HG02981 (cell line): Measurements from ENCODE around the gene TRAF3.

Source experiments
- ATAC-seq: cut with Tn5 transposase; IDR thresholded peaks from one replicate; pipeline ENCODE4 v1.9.1; 2021; ENCODE audit warnings: mild to moderate bottlenecking, moderate library complexity; ENCODE audit not compliant: unreplicated experiment

Gene TRAF3

GRCh38 chr14:102949062-102949800, 172.0 kb downstream of the TRAF3 start:
- peak; percentile 57 for ATAC-seq

GRCh38 chr14:102949801-102950451, 172.7 kb downstream of the TRAF3 start:
- no peak for ATAC-seq

DNA sequence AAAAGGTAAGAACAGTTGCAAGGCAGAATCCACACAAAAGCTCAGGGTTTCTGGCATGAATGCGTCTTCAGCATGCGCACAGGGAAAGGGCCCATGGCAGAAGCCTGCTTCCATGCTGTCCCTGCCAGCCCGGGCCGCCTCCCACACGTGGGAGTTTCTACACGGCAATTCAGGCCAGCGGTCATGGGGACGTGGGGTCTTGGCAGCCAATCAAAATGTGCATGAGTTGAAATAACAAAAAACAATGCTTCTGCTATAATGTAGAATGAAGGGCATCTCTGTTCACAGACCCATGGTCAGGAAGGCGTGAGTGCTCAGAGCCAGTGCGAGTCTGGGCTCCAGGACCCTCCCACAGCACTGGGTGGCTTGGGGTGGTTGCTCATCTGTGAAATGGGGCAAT, 173.8 kb downstream of the TRAF3 start:
- no peak for ATAC-seq

DNA sequence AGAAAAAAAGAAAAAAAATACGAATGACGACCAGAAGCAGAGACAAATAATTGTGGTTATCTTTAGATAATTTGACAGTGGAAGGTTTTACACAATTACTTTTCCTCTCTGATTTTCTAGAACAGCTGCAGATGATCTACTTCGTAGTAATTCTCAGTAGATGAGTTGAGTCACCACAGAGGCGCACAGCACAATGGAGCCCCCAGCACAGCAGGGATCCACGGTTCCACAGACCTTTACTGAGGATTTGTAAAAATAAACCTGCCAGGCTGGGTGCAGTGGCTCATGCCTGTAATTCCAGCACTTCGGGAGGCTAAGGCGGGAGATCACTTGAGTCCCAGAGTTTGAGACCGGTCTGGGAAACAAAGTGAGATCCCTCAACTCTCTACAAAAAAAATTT, 174.6 kb downstream of the TRAF3 start:
- no peak for ATAC-seq

- ATAC-seq = no peak
Measured at GRCh38 chr14:102952276-102952675, 175.0 kb downstream of the TRAF3 start.

DNA sequence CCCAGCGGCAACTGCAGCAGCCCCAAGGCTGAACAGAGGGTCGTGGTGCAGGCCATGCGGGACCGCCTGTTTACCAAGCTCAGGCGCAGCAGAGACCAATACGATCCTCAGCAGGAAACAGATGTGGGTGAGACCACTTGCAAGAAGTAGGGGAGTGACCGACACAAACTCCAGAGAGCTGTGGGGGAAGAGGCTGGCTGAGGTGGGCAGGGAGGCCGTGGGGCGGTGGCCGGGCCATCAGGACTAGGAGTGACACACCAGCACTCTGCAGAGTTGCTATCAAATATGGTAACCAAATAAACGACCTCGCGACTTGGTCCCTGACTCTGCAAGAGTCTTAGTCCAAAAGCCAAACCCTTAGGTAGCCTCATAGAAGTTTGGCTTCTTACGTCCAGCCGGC, 175.9 kb downstream of the TRAF3 start:
- ATAC-seq = no peak

GRCh38 chr14:102954081-102954789, 177.0 kb downstream of the TRAF3 start:
- no peak for ATAC-seq

DNA sequence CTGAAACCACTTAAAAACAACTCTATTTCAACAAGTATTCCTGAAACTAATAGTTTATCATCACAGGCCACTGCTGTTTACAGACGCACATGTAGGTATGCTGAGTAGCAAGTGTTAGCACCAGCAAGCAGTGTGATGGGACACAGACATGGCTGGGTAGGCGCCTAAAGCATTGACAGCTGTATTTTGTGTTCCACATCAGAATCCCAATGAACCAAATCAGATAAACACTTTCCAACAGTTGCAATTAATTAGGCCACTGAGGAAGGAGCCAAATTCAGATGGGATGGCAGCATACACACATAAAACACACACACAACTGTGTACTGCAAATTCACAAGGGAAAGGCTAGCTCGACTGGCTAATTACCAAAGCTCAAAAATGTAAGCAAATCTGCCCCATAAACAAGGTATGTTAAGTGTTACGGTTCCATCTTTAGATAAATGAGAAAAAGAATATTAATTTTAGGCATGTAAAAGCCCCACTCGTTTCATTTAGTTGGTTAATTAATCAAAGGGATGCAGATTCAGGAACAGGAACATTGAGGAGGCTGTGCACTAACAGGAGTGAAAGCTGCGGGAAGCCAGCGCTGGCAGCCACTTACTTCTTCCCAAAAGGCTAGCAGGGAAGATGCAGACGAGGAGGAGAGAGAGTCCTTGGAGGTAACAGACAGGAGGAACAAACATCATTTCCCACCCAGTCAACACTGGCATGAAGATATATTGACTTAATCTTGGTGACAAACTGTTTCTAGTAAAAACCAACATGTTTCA, 178.6 kb downstream of the TRAF3 start:
- ATAC-seq = no peak

DNA sequence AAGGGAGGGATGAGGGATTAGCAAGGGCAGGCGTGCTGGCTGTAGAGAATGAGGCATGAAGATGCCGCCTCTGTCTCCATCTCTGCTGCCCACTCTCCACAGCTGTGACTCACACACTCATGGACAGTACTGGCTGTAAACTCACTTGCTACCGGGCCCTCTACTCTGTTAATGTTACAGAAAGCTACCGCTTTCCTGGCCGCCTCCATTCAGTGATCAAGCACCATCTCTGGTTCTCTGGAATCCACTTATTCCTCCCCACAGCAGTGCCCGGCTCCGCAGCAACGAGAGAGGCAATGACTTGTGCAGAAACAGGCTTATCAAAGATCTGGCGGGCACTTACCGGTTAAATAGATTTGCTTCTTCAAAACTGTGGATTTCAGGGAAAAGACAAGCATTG, 180.0 kb downstream of the TRAF3 start:
- no peak for ATAC-seq

- no peak for ATAC-seq
Measured at GRCh38 chr14:102958461-102958860, 181.2 kb downstream of the TRAF3 start.
